Cardiac muscle cell (in vitro differentiated cells and primary cell): ENCODE results near the gene PIK3C2B. TPM values are rescaled to one million over a fixed set of nuclear protein-coding genes. Genes with fewer than 3 reads are reported as not detected.
A peak's percentile ranks its signal among the peaks of the same experiment; 100 is the strongest.

Experiments used
- DNase-seq, 2 donors: peaks; one replicate each; pipeline versions ENCODE4 v3.0.0 to v3.0.0-alpha.2; 2010 to 2017; ENCODE audit warnings: low read depth in 1 of 2, low spot score in 1 of 2
- H3K27ac ChIP-seq: fragments of 200-600 bp; sonication (generic); 2 replicates; pipeline ENCODE4 v1.5.1; 2016
- H3K27me3 ChIP-seq: fragments of 200-600 bp; sonication (generic); 2 replicates; pipeline ENCODE4 v1.6.0; 2016; ENCODE audit warnings: control low read depth
- H3K36me3 ChIP-seq: fragments of 200-600 bp; sonication (generic); 2 replicates; pipeline ENCODE4 v1.5.1; 2016; ENCODE audit warnings: control low read depth
- H3K4me1 ChIP-seq: fragments of 200-600 bp; sonication (generic); 2 replicates; pipeline ENCODE4 v1.8.1; 2017; ENCODE audit warnings: low read depth, mild to moderate bottlenecking, mixed run types
- H3K4me3 ChIP-seq: fragments of 200-600 bp; sonication (generic); 2 replicates; pipeline ENCODE4 v1.5.1; 2016; ENCODE audit warnings: mild to moderate bottlenecking
- H3K9me3 ChIP-seq: fragments of 200-600 bp; sonication (generic); 2 replicates; pipeline ENCODE4 v1.5.1; 2017; ENCODE audit warnings: low read depth, mild to moderate bottlenecking, control low read depth
- polyA plus RNA-seq: library from polyadenylated mRNA; unstranded; fragments of >200 nt; fragmentation: Nextera tagmentation; extraction: Ambion mirVana; gene quantifications from 2 replicates; pipeline ENCODE4 v1.2.1, GENCODE V29; 2016
- total RNA-seq: library from RNA; depleted of rRNA; stranded (reverse); fragments of >200 nt; gene quantifications from 2 replicates; pipeline ENCODE4 v1.2.3, GENCODE V29; 2016
- TF ChIP-seq, protein P1 (sequence below): IDR thresholded peaks from 2 replicates; pipeline ENCODE4 v1.5.1; 2012; ENCODE audit warnings: low read depth, mild to moderate bottlenecking, low read length

The PIK3C2B gene
- total and polyA plus RNA-seq, 2 experiments from 2014 or later: 11.2 to 23.3 TPM

DNA sequence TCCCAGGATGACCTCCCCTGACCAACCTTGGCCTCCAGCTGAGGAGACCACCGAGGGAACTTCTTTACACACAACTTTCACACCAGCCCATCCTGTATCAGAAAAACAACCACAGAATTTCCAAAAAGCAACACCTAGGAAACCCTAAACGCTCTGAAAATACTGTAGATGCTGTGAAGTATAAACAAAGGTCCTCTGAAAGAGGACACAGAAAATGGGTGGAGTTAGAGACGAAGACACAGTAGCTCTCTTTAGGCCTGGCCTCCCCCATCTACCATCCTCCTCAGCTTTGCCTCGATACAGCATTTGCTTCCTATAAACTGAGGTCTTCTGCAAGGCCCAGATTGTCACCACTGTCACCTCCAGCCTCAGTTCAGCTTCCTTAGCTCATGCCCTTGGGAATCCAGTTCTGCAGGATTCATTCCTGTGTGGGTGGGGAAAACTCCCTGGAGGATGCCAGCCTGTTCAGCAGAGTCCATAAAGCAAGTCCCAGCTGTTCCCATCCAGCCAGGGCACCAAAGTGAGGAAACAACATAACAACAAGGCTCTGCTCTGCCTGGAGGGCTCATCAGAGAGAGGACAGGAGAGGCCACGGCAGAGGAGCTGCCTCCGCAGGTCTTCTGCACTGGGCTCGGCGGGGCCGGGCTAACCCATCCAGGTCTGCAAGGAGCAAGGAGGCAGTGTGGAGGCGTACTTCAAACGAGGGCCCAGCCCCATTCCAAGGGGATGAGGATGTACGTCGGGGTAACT lies 15.0 kb downstream of the PIK3C2B start:
- DNase-seq: no peak
- no peaks in the 10 kb centered on the region for H3K27me3 ChIP-seq
- no peaks in the 10 kb centered on the region for H3K9me3 ChIP-seq
- peaks cover 25% of the 10 kb centered on the region for H3K4me1 ChIP-seq
- no peak overlapping the region for H3K27ac ChIP-seq
- TF ChIP-seq, protein P1, sequence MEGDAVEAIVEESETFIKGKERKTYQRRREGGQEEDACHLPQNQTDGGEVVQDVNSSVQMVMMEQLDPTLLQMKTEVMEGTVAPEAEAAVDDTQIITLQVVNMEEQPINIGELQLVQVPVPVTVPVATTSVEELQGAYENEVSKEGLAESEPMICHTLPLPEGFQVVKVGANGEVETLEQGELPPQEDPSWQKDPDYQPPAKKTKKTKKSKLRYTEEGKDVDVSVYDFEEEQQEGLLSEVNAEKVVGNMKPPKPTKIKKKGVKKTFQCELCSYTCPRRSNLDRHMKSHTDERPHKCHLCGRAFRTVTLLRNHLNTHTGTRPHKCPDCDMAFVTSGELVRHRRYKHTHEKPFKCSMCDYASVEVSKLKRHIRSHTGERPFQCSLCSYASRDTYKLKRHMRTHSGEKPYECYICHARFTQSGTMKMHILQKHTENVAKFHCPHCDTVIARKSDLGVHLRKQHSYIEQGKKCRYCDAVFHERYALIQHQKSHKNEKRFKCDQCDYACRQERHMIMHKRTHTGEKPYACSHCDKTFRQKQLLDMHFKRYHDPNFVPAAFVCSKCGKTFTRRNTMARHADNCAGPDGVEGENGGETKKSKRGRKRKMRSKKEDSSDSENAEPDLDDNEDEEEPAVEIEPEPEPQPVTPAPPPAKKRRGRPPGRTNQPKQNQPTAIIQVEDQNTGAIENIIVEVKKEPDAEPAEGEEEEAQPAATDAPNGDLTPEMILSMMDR: no peak
- H3K4me3 ChIP-seq: no peak overlapping the region
- no peaks in the 10 kb centered on the region for H3K36me3 ChIP-seq

DNA sequence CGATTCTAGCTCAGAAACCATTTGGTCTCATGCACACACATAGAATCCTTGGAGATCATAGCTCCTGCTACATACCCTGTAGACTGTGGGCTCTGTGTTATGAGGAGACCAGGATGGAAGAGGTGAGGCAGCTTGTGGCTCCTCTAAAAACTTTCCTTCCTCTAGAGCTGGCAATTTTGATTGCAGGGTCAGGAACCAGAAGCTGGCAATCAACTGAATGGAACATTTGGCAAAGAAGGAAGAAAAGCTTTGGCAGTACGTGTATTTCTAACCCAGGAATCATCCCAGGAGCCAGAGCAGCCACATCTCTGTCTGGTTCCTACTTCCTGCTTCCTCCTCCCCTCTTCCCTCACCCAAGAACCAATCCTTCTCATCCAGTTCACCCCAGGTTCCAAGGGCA lies 15.7 kb downstream of the PIK3C2B start:
- peaks cover 28% of the 10 kb centered on the region for H3K4me1 ChIP-seq
- H3K27me3 ChIP-seq: no peaks in the 10 kb centered on the region
- no peak for DNase-seq
- H3K9me3 ChIP-seq: no peaks in the 10 kb centered on the region
- H3K4me3 ChIP-seq: no peak overlapping the region
- no peak overlapping the region for H3K27ac ChIP-seq
- TF ChIP-seq, protein P1: no peak
- no peaks in the 10 kb centered on the region for H3K36me3 ChIP-seq

DNA sequence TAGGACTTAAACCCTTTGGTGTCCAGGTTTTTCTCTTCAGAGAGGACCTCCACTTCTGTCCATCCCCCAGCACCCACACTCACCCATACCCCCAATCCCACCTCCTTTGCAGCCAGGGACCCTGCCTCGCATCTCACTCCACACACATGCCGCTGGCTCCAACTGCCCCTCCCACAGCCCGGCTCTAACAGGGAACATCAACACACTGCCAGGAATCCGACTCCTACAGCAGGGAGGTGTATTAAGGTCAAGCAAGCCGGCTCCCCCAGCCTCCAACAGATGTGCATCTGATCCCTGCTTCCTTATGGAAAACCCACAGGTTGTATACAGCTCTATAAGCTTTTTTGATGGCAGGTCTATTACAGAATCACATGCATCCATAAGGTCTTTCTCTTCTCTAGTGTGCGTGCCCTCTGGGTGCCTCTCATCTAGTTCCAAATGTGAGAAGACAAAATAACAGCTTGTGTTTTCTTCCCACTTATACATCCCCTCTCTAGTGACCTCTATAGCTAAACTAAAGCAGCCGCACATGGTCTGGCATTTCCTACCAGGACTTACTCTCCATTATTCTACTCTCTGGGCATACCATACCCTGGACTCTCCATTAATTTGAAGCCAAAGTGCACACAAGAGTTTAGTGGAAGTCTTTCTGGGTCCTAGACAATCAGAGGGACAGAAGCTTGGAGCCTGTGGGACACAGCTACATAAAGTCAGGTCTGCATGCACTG lies 16.3 kb downstream of the PIK3C2B start:
- H3K36me3 ChIP-seq: no peaks in the 10 kb centered on the region
- H3K9me3 ChIP-seq: no peaks in the 10 kb centered on the region
- H3K4me1 ChIP-seq: peaks cover 34% of the 10 kb centered on the region
- H3K27ac ChIP-seq: no peak overlapping the region
- H3K27me3 ChIP-seq: no peaks in the 10 kb centered on the region
- no peak for DNase-seq
- H3K4me3 ChIP-seq: no peak overlapping the region
- TF ChIP-seq, protein P1: no peak

- no peaks in the 10 kb centered on the region for H3K36me3 ChIP-seq
- H3K27me3 ChIP-seq: no peaks in the 10 kb centered on the region
- peaks cover 39% of the 10 kb centered on the region for H3K4me1 ChIP-seq
- TF ChIP-seq, protein P1: no peak
- no peak for DNase-seq
- H3K9me3 ChIP-seq: no peaks in the 10 kb centered on the region
- H3K4me3 ChIP-seq: no peak overlapping the region
- no peak overlapping the region for H3K27ac ChIP-seq
Observed at GRCh38 chr1:204477036-204477740, 17.4 kb downstream of the PIK3C2B start.

DNA sequence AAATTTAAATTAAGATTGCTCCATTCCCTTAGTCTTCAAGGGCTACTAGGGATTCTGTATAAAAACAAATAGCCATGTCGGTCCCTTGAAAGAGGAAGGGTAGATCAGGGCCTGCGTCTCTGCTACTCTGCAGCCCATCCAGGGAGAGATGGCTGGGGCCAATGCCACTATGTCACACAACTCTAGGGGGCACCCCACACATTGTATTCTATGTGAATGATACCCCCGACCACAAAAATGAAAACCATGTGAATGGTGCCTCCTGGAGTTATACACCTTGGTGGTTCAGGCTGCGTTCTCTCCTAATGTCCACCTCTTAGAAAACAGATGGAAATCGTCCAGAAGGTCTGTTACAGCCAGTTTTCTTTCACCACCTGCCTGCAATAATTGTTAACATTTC lies 18.0 kb downstream of the PIK3C2B start:
- Histone ChIP-seq H3K36me3 (no peaks in the 10 kb centered on the region), H3K27me3 (no peaks in the 10 kb centered on the region), H3K4me1 (peaks cover 34% of the 10 kb centered on the region), H3K4me3 (no peak overlapping the region), H3K9me3 (no peaks in the 10 kb centered on the region), H3K27ac (peak overlapping the region; percentile 76)
- DNase-seq: no peak
- TF ChIP-seq, protein P1: no peak
